ENCODE data around the gene SWAP70.

SWAP70 gene

DNA sequence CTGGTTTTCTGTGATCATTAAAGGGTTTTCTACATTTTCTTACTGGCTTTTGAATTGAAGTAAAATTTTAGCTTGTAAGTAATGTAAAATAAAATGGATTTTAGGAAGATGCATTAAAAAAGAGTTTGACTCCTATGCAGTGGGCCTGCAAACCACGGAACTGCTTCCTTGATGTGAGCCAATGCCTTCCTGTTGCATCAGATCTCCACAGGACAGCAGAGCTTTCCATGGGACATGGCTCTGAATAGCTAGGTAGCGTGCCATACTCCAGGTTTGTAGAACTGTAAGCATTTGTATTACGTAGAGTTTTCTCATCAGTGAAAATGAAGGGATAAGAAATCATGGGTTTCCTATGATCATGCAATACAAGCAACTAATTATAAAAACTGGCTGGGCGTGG lies 133.4 kb downstream of the SWAP70 start:
- H3K9ac ChIP-seq (ENCODE audit: low read depth, low read length): no peak overlapping the region
- no peak overlapping the region for H3K4me3 ChIP-seq (ENCODE audit: low read length)
- H3K27ac ChIP-seq (ENCODE audit: low read depth, low read length): no peak overlapping the region
- WGBS: 95% methylated on average over 4 of the region's 4 CpGs
- no peaks in the 10 kb centered on the region for H3K9me3 ChIP-seq (ENCODE audit: insufficient read depth, low read depth, low read length)
- no peaks in the 10 kb centered on the region for H3K27me3 ChIP-seq (ENCODE audit: insufficient read depth, low read length)
- peaks cover 10% of the 10 kb centered on the region for H3K4me1 ChIP-seq (ENCODE audit: insufficient read depth, low read length)
- H3K36me3 ChIP-seq (ENCODE audit: insufficient read depth, low read length): peaks cover 2% of the 10 kb centered on the region; the same call in 1 of the 2 replicates

DNA sequence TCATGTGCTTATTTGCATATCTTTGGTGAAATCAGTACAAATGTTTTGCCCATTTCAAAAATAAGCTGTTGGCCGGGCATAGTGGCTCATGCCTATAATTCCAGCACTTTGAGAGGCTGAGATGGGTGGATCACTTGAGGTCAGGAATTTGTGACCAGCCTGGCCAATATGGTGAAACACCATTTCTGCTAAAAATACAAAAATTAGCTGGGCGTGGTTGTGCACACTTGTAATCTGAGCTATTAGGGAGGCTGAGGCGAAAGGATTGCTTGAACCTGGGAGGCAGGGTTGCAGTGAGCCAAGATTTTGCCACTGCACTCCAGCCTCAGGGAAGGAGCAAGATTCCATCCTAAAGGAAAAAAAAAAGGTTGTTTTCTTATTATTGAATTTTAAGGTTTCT lies 136.0 kb downstream of the SWAP70 start:
- 91% methylated on average over 3 of the region's 3 CpGs for WGBS
- Histone ChIP-seq H3K4me1 (ENCODE audit: insufficient read depth, low read length) (peaks cover 32% of the 10 kb centered on the region), H3K9me3 (ENCODE audit: insufficient read depth, low read depth, low read length) (no peaks in the 10 kb centered on the region), H3K36me3 (ENCODE audit: insufficient read depth, low read length) (no peaks in the 10 kb centered on the region), H3K27ac (ENCODE audit: low read depth, low read length) (no peak overlapping the region), H3K4me3 (ENCODE audit: low read length) (no peak overlapping the region), H3K27me3 (ENCODE audit: insufficient read depth, low read length) (no peaks in the 10 kb centered on the region), H3K9ac (ENCODE audit: low read depth, low read length) (no peak overlapping the region)

DNA sequence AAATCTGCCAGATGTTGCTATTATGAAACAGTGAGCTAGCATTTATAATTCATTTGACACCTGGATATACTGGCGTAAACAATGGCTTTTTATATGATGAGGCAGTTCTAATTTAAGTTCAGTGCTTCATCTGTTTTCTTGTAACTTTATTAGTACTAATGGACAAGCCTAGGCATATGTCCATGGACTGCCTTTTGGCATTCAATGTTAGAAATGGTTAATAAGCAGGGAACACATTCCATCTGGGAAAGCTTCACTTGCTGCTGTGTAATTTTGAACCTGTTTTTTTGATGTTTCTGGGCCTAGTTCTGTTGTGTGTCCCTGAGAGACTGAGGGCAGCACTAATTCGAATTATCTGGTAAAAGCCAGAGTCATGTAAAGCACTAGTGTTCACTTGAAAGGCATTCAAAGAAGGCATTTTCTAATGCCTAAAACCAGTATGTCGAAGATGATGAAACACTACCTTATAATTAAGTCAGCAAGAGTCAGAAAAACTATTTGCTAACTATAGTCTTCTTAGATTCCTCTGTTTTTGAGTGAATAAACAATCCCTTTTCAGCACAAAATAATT lies 138.5 kb downstream of the SWAP70 start:
- H3K27me3 ChIP-seq (ENCODE audit: insufficient read depth, low read length): no peaks in the 10 kb centered on the region
- H3K36me3 ChIP-seq (ENCODE audit: insufficient read depth, low read length): peaks cover 8% of the 10 kb centered on the region
- H3K4me3 ChIP-seq (ENCODE audit: low read length): no peak overlapping the region
- peak overlapping the region; percentile 45 for H3K9ac ChIP-seq (ENCODE audit: low read depth, low read length)
- no peaks in the 10 kb centered on the region; the same call in 1 of the 2 replicates for H3K9me3 ChIP-seq (ENCODE audit: insufficient read depth, low read depth, low read length)
- 72% methylated on average over 3 of the region's 3 CpGs for WGBS
- peak overlapping the region; percentile 84 for H3K27ac ChIP-seq (ENCODE audit: low read depth, low read length)
- peaks cover 32% of the 10 kb centered on the region for H3K4me1 ChIP-seq (ENCODE audit: insufficient read depth, low read length)
